ENCODE measurements around the gene ASPHD2.

ASPHD2 gene

GRCh38 chr22:26389125-26389524 is 39.9 kb upstream of the ASPHD2 start:
- DNase-seq (ENCODE audit: low read depth, low spot score), result no peak
- no peak overlapping the region for H3K4me3 ChIP-seq (ENCODE audit: low read depth, low read length)
- no peak for TF ChIP-seq CTCF (IDR thresholded peaks at IDR 0.05; ENCODE audit: insufficient read depth, low read length, missing control alignments)
- POLR2A ChIA-PET, result no interaction called here
- CTCF ChIA-PET, result interaction anchor here (1.1 to 8.6 kb wide), 5 partner anchors 11 to 72 kb away, joined by 3 to 100 read pairs (median 5); no protein-coding TSS in a partner anchor

- DNase-seq (ENCODE audit: low read depth, low spot score), result no peak
- ChIA-PET CTCF (interaction anchor here (1.1 to 2.7 kb wide), 3 partner anchors 16 to 70 kb away, joined by 3 to 30 read pairs (median 3); no protein-coding TSS in a partner anchor), POLR2A (no interaction called here)
- no peak for TF ChIP-seq CTCF (IDR thresholded peaks at IDR 0.05; ENCODE audit: insufficient read depth, low read length, missing control alignments)
- no peak overlapping the region for H3K4me3 ChIP-seq (ENCODE audit: low read depth, low read length)
These were observed 38.0 kb upstream of the ASPHD2 start for GRCh38 chr22:26391091-26391490.

GRCh38 chr22:26391623-26392022 is 37.4 kb upstream of the ASPHD2 start:
- DNase-seq (ENCODE audit: low read depth, low spot score), result no peak
- no peak overlapping the region for H3K4me3 ChIP-seq (ENCODE audit: low read depth, low read length)
- POLR2A ChIA-PET, result no interaction called here
- TF ChIP-seq CTCF (IDR thresholded peaks at IDR 0.05; ENCODE audit: insufficient read depth, low read length, missing control alignments), result no peak
- CTCF ChIA-PET, result interaction anchor here (1.1 to 2.7 kb wide), 4 partner anchors 17 to 77 kb away, joined by 3 to 30 read pairs (median 4); no protein-coding TSS in a partner anchor

DNA sequence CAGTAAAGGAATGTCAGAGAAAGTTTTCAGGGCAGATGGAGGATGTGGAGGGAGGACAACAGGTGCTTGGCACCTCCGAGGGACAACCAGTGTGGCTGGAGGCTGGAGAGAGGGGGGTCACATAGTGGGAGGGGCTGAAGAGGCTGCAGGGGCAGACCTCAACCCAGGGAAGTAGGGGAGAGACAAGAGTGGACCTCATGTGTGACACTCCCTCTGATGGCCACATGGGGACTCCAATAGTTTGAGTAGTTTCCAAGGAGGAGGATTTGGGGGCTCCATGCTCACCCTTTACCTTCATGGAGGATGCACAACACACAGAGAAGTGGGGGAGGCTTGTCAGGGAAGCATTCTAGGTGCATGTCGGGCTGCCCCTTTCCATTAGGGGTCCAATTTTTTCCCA is 35.1 kb upstream of the ASPHD2 start:
- ChIA-PET POLR2A (no interaction called here), CTCF (interaction anchor here (1.5 to 13.8 kb wide), 5 partner anchors 11 to 71 kb away, joined by 4 to 399 read pairs (median 30); no protein-coding TSS in a partner anchor)

GRCh38 chr22:26394777-26395176 is 34.3 kb upstream of the ASPHD2 start:
- no peak overlapping the region for H3K4me3 ChIP-seq (ENCODE audit: low read depth, low read length)
- ChIA-PET CTCF (interaction anchor here (1.0 to 13.8 kb wide), 8 partner anchors 10 to 271 kb away, joined by 3 to 399 read pairs (median 6); no protein-coding TSS in a partner anchor), POLR2A (no interaction called here)
- no peak for TF ChIP-seq CTCF (IDR thresholded peaks at IDR 0.05; ENCODE audit: insufficient read depth, low read length, missing control alignments)
- DNase-seq (ENCODE audit: low read depth, low spot score), result no peak

More for the DNA sequence above, 35.1 kb upstream of the ASPHD2 start:
- no peak for DNase-seq (ENCODE audit: low read depth, low spot score)
- no peak overlapping the region for H3K4me3 ChIP-seq (ENCODE audit: low read depth, low read length)
- no peak for TF ChIP-seq CTCF (IDR thresholded peaks at IDR 0.05; ENCODE audit: insufficient read depth, low read length, missing control alignments)

- no peak for TF ChIP-seq CTCF (IDR thresholded peaks at IDR 0.05; ENCODE audit: insufficient read depth, low read length, missing control alignments)
- H3K4me3 ChIP-seq (ENCODE audit: low read depth, low read length), result no peak overlapping the region
- no peak for DNase-seq (ENCODE audit: low read depth, low spot score)
- ChIA-PET CTCF (interaction anchor here (1.0 to 13.8 kb wide), 10 partner anchors 9 to 271 kb away, joined by 3 to 399 read pairs (median 6); no protein-coding TSS in a partner anchor), POLR2A (no interaction called here)
These were observed 33.1 kb upstream of the ASPHD2 start for GRCh38 chr22:26395926-26396325.
